Transverse colon (tissue), 3 donors: Measurements from ENCODE around the gene FOSL1.
"Not testable (repeated sequence)": the region's sequence is repeated elsewhere in the genome, so short reads cannot be mapped to it uniquely, and the experiment has no call there.

ENCODE experiments used
- CTCF ChIP-seq, 5 experiments: fragments of 200-600 bp in 3 of 5; fragments of 450-650 bp in 2 of 5; sonication (generic) in 3 of 5; IDR thresholded peaks; 1 replicate in 2 of 5; 2 replicates in 3 of 5; pipeline ENCODE4 v1.5.1; 2016 to 2017; ENCODE audit warnings: antibody characterized with exemption in 5 of 5, inconsistent platforms in 3 of 5, mild to moderate bottlenecking in 2 of 5, moderate library complexity in 1 of 5
- POLR2A ChIP-seq: fragments of 450-650 bp; IDR thresholded peaks from one replicate; pipeline ENCODE4 v1.6.1; 2016; ENCODE audit warnings: antibody characterized with exemption, mild to moderate bottlenecking, moderate library complexity

GRCh38 chr11:65892137-65892540 lies 8.0 kb downstream of the FOSL1 start:
- TF ChIP-seq CTCF (IDR thresholded peaks at IDR 0.05); POLR2A: not testable (repeated sequence)
